Sigmoid colon (tissue), 7 donors: ENCODE measurements around the gene NEURL2. TPM values are rescaled to one million over a fixed set of nuclear protein-coding genes. Genes with fewer than 3 reads are reported as not detected.

ENCODE experiments used
- DNase-seq: peaks from one replicate; pipeline ENCODE4 v3.0.0-alpha.2; 2019
- H3K27ac ChIP-seq, 4 donors: fragments of 200-600 bp; sonication (generic); one replicate each; pipeline ENCODE4 v1.5.1; 2016 to 2019; ENCODE audit warnings: mild to moderate bottlenecking in 1 of 4
- H3K27me3 ChIP-seq, 3 donors: fragments of 200-600 bp; sonication (generic); one replicate each; pipeline ENCODE4 v1.5.1; 2019; ENCODE audit warnings: mild to moderate bottlenecking in 1 of 3
- H3K36me3 ChIP-seq, 4 donors: fragments of 200-600 bp; sonication (generic); one replicate each; pipeline ENCODE4 v1.5.1; 2016 to 2019
- H3K4me1 ChIP-seq, 4 donors: fragments of 200-600 bp; sonication (generic); one replicate each; pipeline ENCODE4 v1.5.1; 2017 to 2019
- H3K4me3 ChIP-seq, 4 donors: fragments of 200-600 bp; sonication (generic); one replicate each; pipeline ENCODE4 v1.5.1; 2017 to 2019; ENCODE audit warnings: mild to moderate bottlenecking in 2 of 4, moderate library complexity in 1 of 4
- H3K9me3 ChIP-seq, 4 donors: fragments of 200-600 bp in 3 of 4; sonication (generic) in 3 of 4; one replicate each; pipeline versions ENCODE4 v1.5.1 to v1.6.1; 2013 to 2019
- EP300 ChIP-seq, 4 donors: sonication (generic); formaldehyde crosslinking; IDR thresholded peaks; one replicate each; pipeline ENCODE4 v1.6.1; 2017; ENCODE audit warnings: antibody characterized with exemption in 4 of 4
- POLR2A ChIP-seq, 2 donors: fragments of 450-650 bp; IDR thresholded peaks; one replicate each; pipeline ENCODE4 v1.6.1; 2016; ENCODE audit warnings: antibody characterized with exemption in 2 of 2, mild to moderate bottlenecking in 2 of 2, moderate library complexity in 2 of 2
- POLR2AphosphoS5 ChIP-seq, 4 donors: sonication (generic); formaldehyde crosslinking; IDR thresholded peaks; one replicate each; pipeline ENCODE4 v1.6.1; 2017; ENCODE audit warnings: antibody characterized with exemption in 4 of 4
- WGBS, 2 donors: extraction: QIAGEN DNeasy Blood & Tissue Kit; methylation state at CpG; one replicate each; pipeline ENCODE4 v1.1.7; 2013; 5-methylcytosine and 5-hydroxymethylcytosine counted together
- intact Hi-C: fragments of 100-400 bp; cut with DNase I; formaldehyde crosslinking; loops from one replicate; pipeline ENCODE4 v1.15.1; 2023
- polyA plus RNA-seq, 3 donors: library from polyadenylated mRNA; stranded (reverse); fragments of 200-250 nt; gene quantifications; one replicate each; pipeline ENCODE4 v1.2.3, GENCODE V29; 2013
- total RNA-seq, 4 donors: library from RNA; depleted of rRNA; stranded (reverse); fragments of >200 nt; gene quantifications; one replicate each; pipeline ENCODE4 v1.1.0, GENCODE V29; 2016
- TF ChIP-seq, protein P1 (sequence below), 4 experiments: fragments of 450-650 bp in 3 of 4; fragments of 200-600 bp in 1 of 4; IDR thresholded peaks; one replicate each; pipeline ENCODE4 v1.5.1; 2016 to 2019; ENCODE audit warnings: antibody characterized with exemption in 4 of 4, mild to moderate bottlenecking in 3 of 4, moderate library complexity in 2 of 4
- donor health status: healthy with polysubstance abuse.
- donor health status: Bipolar disorder and iron deficiency.
- donor health status: healthy.

Gene NEURL2
- total and polyA plus RNA-seq, 7 donors, result 1.8 to 25.8 (median 18.9) TPM

DNA sequence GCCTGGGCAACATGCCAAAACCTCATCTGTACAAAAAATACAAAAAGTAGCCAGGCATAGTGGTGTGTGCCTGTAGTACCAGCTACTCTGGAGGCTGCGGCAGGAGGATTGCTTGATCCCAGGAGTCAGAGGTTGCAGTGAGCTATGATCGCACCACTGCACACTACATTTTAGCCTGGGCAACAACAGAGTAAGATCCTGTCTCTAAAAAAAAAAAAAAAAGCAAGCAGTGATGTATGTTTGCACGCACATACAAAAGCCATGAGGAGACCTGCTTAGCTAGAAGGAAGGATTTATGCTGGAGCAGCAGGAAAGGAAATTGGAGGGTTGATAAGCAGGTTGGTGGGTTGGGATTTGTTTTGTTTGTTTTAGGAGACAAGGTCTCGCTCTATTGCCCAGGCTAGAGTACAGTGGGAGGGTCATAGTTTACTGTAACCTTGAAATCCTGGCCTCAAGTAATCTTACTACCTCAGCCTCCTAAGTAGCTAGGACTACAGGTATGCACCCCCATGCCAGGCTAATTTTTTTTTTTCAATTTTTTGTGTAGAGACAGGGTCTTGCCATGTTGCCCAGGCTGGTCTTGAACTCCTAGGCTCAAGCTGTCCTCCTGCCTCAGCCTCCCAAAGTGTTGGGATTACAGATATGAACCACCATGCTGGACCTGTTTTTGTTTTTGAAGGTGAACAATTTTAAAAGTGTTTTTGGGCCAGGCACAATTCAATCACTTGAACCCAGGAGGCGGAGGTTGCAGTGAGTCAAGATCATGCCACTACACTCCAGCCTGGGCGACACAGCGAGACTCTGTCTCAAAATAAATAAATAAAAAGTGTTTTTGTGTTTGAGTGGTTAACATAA is 29.6 kb downstream of the NEURL2 start:
- Histone ChIP-seq H3K27me3 (no peaks in the 10 kb centered on the region), H3K4me3 (no peak overlapping the region), H3K27ac (no peak overlapping the region), H3K4me1 (peaks cover 0 to 21% (median 15%) of the 10 kb centered on the region in 4 donors), H3K9me3 (no peaks in the 10 kb centered on the region), H3K36me3 (no peaks in the 10 kb centered on the region)
- TF ChIP-seq POLR2AphosphoS5 (IDR thresholded peaks at IDR 0.05) (no peak), POLR2A (IDR thresholded peaks at IDR 0.05) (no peak), EP300 (IDR thresholded peaks at IDR 0.05) (no peak)
- TF ChIP-seq, protein P1, sequence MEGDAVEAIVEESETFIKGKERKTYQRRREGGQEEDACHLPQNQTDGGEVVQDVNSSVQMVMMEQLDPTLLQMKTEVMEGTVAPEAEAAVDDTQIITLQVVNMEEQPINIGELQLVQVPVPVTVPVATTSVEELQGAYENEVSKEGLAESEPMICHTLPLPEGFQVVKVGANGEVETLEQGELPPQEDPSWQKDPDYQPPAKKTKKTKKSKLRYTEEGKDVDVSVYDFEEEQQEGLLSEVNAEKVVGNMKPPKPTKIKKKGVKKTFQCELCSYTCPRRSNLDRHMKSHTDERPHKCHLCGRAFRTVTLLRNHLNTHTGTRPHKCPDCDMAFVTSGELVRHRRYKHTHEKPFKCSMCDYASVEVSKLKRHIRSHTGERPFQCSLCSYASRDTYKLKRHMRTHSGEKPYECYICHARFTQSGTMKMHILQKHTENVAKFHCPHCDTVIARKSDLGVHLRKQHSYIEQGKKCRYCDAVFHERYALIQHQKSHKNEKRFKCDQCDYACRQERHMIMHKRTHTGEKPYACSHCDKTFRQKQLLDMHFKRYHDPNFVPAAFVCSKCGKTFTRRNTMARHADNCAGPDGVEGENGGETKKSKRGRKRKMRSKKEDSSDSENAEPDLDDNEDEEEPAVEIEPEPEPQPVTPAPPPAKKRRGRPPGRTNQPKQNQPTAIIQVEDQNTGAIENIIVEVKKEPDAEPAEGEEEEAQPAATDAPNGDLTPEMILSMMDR (IDR thresholded peaks at IDR 0.05), result no peak
- no peak for DNase-seq
- 70 to 88% methylated on average over 7 of the region's 7 CpGs for WGBS, 2 donors
- intact Hi-C loops, result no loop called here

DNA sequence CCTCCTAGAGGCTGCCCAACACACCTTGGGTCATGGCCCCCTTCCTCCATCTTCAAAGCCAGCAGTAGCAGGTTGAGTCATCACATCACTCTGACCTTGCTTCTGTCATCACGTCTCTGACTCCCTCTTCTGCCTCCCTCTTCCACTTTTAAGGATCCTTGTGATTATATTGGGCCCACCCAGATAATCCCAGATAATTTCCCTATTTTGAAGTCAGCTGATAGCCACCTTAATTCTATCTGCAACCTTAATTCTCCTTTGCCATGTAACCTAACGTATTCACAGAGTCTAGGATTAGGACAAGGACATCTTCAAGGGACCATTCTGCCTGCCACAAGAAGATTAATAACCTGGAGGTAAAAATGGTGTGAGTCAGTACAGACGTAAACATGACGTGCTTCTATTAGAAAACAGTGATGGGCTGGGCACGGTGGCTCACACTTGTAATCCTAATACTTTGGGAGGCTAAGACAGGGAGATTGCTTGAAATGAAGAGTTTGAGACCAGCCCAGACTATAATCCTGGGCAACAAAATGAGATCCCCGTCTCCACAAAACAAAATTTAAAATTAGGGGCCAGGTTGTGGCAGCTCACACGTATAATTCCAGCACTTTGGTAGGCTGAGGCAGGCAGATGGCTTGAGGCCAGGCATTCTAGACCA is 30.3 kb downstream of the NEURL2 start:
- Histone ChIP-seq H3K4me1 (peaks cover 0 to 29% (median 23%) of the 10 kb centered on the region in 4 donors), H3K36me3 (no peaks in the 10 kb centered on the region), H3K4me3 (no peak overlapping the region), H3K9me3 (no peaks in the 10 kb centered on the region), H3K27me3 (no peaks in the 10 kb centered on the region), H3K27ac (no peak overlapping the region)
- TF ChIP-seq POLR2AphosphoS5 (IDR thresholded peaks at IDR 0.05), result no peak
- TF ChIP-seq, protein P1 (IDR thresholded peaks at IDR 0.05), result no peak
- TF ChIP-seq POLR2A (IDR thresholded peaks at IDR 0.05), result no peak
- TF ChIP-seq EP300 (IDR thresholded peaks at IDR 0.05), result no peak
- WGBS, 2 donors, result 62 to 77% methylated on average over 7 of the region's 7 CpGs
- peak; percentile 3 for DNase-seq
- intact Hi-C loops, result no loop called here

DNA sequence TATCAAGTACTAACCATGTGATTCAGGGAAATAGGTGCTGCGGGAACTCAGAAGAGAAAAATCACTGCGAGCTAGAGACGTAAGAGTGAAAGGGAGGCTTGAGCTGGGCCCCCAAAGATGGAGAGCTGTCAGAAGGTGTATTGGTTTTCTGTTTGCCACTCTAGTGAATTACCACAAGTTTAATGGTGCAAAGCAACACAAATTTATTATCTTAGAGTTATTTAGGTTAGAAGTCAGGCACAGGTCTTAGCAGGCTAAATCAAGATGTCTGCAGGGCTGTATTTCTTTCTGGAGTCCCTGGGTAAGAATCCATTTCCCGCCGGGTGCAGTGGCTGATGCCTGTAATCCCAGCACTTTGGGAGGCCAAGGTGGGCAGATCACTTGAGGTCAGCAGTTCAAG is 31.1 kb downstream of the NEURL2 start:
- H3K27ac ChIP-seq, result no peak overlapping the region
- intact Hi-C loops, result no loop called here
- H3K36me3 ChIP-seq, result no peaks in the 10 kb centered on the region
- no peak for TF ChIP-seq POLR2AphosphoS5 (IDR thresholded peaks at IDR 0.05)
- TF ChIP-seq, protein P1 (IDR thresholded peaks at IDR 0.05), result no peak
- no peak for DNase-seq
- WGBS, 2 donors, result 95 to 97% methylated on average over 5 of the region's 5 CpGs
- H3K27me3 ChIP-seq, result no peaks in the 10 kb centered on the region
- H3K9me3 ChIP-seq, result no peaks in the 10 kb centered on the region
- peaks cover 0 to 37% (median 31%) of the 10 kb centered on the region in 4 donors for H3K4me1 ChIP-seq
- no peak overlapping the region for H3K4me3 ChIP-seq

DNA sequence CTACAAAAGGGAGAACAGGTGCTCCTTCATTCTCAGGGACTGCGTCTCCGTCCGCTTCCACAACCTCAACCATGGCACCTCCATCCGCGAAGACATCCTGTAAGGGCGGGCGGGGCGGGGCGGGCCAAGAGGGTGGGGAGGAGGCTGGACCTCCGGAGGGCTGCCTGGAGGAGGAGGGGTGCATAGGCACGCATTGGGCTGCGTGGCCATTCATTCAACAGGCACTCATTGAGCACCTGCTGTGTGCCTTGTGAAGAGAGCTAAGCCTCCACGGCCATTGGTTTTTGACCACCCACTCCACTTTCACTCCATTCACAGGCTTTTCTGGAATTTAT is 33.2 kb downstream of the NEURL2 start:
- Histone ChIP-seq H3K4me3 (peak overlapping the region; percentile 57 to 91 (median 78)), H3K9me3 (no peaks in the 10 kb centered on the region), H3K4me1 (peaks cover 0 to 46% (median 34%) of the 10 kb centered on the region in 4 donors), H3K36me3 (peaks cover 0 to 10% (median under 1%) of the 10 kb centered on the region in 4 donors), H3K27me3 (no peaks in the 10 kb centered on the region), H3K27ac (peak overlapping the region; percentile 83 to 85 (median 84))
- TF ChIP-seq POLR2AphosphoS5 (IDR thresholded peaks at IDR 0.05) (no peak), POLR2A (IDR thresholded peaks at IDR 0.05) (no peak), EP300 (IDR thresholded peaks at IDR 0.05) (no peak)
- TF ChIP-seq, protein P1 (IDR thresholded peaks at IDR 0.05), result no peak
- no peak for DNase-seq
- 10 to 20% methylated on average over 13 of the region's 13 CpGs for WGBS, 2 donors
- intact Hi-C loops, result no loop called here
